Spleen (tissue), 11 donors: ENCODE measurements around the gene CEP72. TPM values are rescaled to one million over a fixed set of nuclear protein-coding genes. Genes with fewer than 3 reads are reported as not detected.
A peak's percentile ranks its signal among the peaks of the same experiment; 100 is the strongest.

Experiments
- DNase-seq: peaks from one replicate; pipeline ENCODE4 v3.0.0-alpha.2; 2020
- H3K27ac ChIP-seq, 8 donors: fragments of 200-600 bp; sonication (generic) in 7 of 8; 1 replicate in 4 of 8; 2 replicates in 4 of 8; pipeline versions ENCODE4 v1.5.0 to v1.8.0; 2016 to 2021; ENCODE audit warnings: inconsistent platforms in 4 of 8, mild to moderate bottlenecking in 4 of 8, moderate library complexity in 1 of 8
- H3K27me3 ChIP-seq, 7 donors: fragments of 200-600 bp; sonication (generic) in 6 of 7; replicated peaks in 1 of 7; 1 replicate in 4 of 7; 2 replicates in 3 of 7; pipeline versions ENCODE4 v1.5.0 to v1.8.0; 2016 to 2021; ENCODE audit warnings: inconsistent platforms in 3 of 7, mild to moderate bottlenecking in 1 of 7
- H3K36me3 ChIP-seq, 6 donors: fragments of 200-600 bp; sonication (generic) in 5 of 6; 1 replicate in 4 of 6; 2 replicates in 2 of 6; pipeline versions ENCODE4 v1.5.0 to v1.8.0; 2016 to 2021; ENCODE audit warnings: inconsistent platforms in 2 of 6
- H3K4me1 ChIP-seq, 6 donors: fragments of 200-600 bp; sonication (generic) in 5 of 6; 1 replicate in 3 of 6; 2 replicates in 3 of 6; pipeline versions ENCODE4 v1.5.0 to v1.8.0; 2016 to 2021; ENCODE audit warnings: inconsistent platforms in 3 of 6
- H3K4me3 ChIP-seq, 8 donors: fragments of 200-600 bp; sonication (generic) in 7 of 8; 1 replicate in 4 of 8; 2 replicates in 4 of 8; pipeline versions ENCODE4 v1.5.0 to v1.8.0; 2016 to 2021; ENCODE audit warnings: inconsistent platforms in 4 of 8, mild to moderate bottlenecking in 4 of 8, moderate library complexity in 2 of 8
- H3K9me3 ChIP-seq, 8 donors: fragments of 200-600 bp; sonication (generic) in 7 of 8; 1 replicate in 4 of 8; 2 replicates in 4 of 8; pipeline versions ENCODE4 v1.5.0 to v1.8.0; 2016 to 2021; ENCODE audit warnings: inconsistent platforms in 4 of 8
- POLR2A ChIP-seq, 3 donors: fragments of 450-650 bp; IDR thresholded peaks; one replicate each; pipeline ENCODE4 v1.5.1; 2017; ENCODE audit warnings: antibody characterized with exemption in 3 of 3, mild to moderate bottlenecking in 1 of 3
- POLR2AphosphoS5 ChIP-seq, 3 donors: sonication (generic); formaldehyde crosslinking; IDR thresholded peaks; one replicate each; pipeline ENCODE4 v1.5.1; 2017; ENCODE audit warnings: antibody characterized with exemption in 3 of 3
- whole genome bisulfite sequencing, 5 donors: extraction: QIAGEN DNeasy Blood & Tissue Kit in 3 of 5; methylation state at CpG; one replicate each; pipeline versions ENCODE4 v1.1.5 to v1.1.7; 2013 to 2018; 5-methylcytosine and 5-hydroxymethylcytosine counted together
- intact Hi-C: fragments of 100-400 bp; cut with DNase I; formaldehyde crosslinking; loops from one replicate; pipeline ENCODE4 v1.15.0; 2023; ENCODE audit warnings: low total_unique reads
- polyA plus RNA-seq, 3 donors: library from polyadenylated mRNA; stranded (reverse); fragments of 200-250 nt; gene quantifications; one replicate each; pipeline ENCODE4 v1.2.1, GENCODE V29; 2013
- total RNA-seq, 7 donors: library from RNA; depleted of rRNA in 3 of 7; stranded (reverse); fragments of >200 nt in 3 of 7; fragmentation: NEBNext Ultra II Directional in 4 of 7; extraction: Animal tissue kit (Norgen Biotek cat#: 25700) in 4 of 7; gene quantifications; one replicate each; pipeline versions ENCODE4 v1.1.0 to v1.2.1, GENCODE V29; 2016 to 2021
- TF ChIP-seq, protein P1 (sequence below), 11 experiments: fragments of 200-600 bp in 7 of 11; fragments of 450-650 bp in 4 of 11; sonication (generic) in 4 of 11; IDR thresholded peaks in 8 of 11; conservative IDR thresholded peaks in 3 of 11; 1 replicate in 7 of 11; 2 replicates in 4 of 11; pipeline versions ENCODE4 v1.4.0 to v1.8.0; 2016 to 2021; ENCODE audit warnings: antibody characterized with exemption in 11 of 11, inconsistent platforms in 4 of 11, mild to moderate bottlenecking in 1 of 11
- donor health status: healthy with polysubstance abuse.
- donor health status: DM: no; HTN: no; CAD: no; lungs with moderate emphysema.
- donor health status: DM: no; HTN: no; CAD: no.
- donor health status: Bipolar disorder and iron deficiency.
- donor health status: healthy.
- donor health status: DM: no; HTN: no; CAD: no.
- donor health status: DM: yes; HTN: yes; CAD: no.

CEP72 gene
- total and polyA plus RNA-seq, 10 donors = 2.1 to 13.1 (median 9.0) TPM

DNA sequence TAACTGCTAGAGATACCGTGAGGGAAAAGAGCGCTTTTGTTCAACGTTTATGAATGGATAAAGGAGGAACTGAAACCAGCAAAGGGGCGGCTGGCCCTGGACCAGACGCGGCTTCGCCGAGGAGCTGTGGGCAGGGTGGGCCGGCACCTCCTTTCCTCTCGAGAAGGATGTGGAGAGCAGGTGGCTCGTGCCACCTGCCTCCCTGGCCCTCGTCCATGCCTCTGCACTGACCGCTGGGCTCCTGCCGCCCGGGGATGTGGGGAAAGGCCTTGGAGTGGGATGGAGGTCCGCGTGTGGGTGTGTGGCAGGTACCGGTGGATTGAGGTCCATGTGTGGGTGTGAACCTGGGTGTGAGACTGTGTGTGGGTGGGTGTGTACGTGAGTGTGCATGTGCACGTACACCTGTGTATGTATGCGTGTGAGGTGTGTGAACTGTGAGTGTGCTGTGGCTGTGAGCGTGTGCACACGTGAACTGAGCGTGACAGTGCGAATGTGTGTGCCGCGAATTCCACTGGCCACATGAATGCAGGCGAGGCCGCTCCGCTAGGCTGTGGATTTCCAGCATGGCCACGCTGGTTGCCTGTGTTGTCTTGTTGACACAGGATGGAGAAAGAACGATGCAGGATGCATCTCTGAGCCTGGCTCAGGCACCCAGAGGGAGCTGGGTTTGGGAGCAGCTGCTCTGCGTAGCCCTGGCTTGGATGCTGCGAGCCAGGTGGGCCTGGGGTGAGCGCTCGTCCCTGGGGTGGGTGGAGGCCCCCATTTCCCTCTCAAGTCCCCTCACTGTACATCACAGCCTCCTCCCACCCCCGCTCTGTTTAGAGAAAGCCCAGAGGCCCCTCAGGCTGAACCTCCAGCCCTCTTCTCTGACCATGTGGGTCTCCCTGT, 4.4 kb upstream of the CEP72 start:
- Histone ChIP-seq H3K36me3 (no peaks in the 10 kb centered on the region), H3K27me3 (peaks cover 0 to 57% (median 14%) of the 10 kb centered on the region in 7 donors), H3K4me1 (peaks cover 0 to 28% (median 13%) of the 10 kb centered on the region in 6 donors), H3K4me3 (no peak overlapping the region), H3K27ac (no peak overlapping the region), H3K9me3 (no peaks in the 10 kb centered on the region)
- 55 to 68% (median 63%) methylated on average over 37 of the region's 37 CpGs for WGBS, 5 donors
- DNase-seq = peak; percentile 86
- TF ChIP-seq POLR2A (IDR thresholded peaks at IDR 0.05) (no peak), POLR2AphosphoS5 (IDR thresholded peaks at IDR 0.05) (peak in 2 of 3 donors; percentile 22 to 43)
- TF ChIP-seq, protein P1, sequence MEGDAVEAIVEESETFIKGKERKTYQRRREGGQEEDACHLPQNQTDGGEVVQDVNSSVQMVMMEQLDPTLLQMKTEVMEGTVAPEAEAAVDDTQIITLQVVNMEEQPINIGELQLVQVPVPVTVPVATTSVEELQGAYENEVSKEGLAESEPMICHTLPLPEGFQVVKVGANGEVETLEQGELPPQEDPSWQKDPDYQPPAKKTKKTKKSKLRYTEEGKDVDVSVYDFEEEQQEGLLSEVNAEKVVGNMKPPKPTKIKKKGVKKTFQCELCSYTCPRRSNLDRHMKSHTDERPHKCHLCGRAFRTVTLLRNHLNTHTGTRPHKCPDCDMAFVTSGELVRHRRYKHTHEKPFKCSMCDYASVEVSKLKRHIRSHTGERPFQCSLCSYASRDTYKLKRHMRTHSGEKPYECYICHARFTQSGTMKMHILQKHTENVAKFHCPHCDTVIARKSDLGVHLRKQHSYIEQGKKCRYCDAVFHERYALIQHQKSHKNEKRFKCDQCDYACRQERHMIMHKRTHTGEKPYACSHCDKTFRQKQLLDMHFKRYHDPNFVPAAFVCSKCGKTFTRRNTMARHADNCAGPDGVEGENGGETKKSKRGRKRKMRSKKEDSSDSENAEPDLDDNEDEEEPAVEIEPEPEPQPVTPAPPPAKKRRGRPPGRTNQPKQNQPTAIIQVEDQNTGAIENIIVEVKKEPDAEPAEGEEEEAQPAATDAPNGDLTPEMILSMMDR (IDR thresholded peaks at IDR 0.05 in 8 of 11, conservative IDR thresholded peaks at IDR 0.05 in 3 of 11) = no peak
- intact Hi-C loops = no loop called here

DNA sequence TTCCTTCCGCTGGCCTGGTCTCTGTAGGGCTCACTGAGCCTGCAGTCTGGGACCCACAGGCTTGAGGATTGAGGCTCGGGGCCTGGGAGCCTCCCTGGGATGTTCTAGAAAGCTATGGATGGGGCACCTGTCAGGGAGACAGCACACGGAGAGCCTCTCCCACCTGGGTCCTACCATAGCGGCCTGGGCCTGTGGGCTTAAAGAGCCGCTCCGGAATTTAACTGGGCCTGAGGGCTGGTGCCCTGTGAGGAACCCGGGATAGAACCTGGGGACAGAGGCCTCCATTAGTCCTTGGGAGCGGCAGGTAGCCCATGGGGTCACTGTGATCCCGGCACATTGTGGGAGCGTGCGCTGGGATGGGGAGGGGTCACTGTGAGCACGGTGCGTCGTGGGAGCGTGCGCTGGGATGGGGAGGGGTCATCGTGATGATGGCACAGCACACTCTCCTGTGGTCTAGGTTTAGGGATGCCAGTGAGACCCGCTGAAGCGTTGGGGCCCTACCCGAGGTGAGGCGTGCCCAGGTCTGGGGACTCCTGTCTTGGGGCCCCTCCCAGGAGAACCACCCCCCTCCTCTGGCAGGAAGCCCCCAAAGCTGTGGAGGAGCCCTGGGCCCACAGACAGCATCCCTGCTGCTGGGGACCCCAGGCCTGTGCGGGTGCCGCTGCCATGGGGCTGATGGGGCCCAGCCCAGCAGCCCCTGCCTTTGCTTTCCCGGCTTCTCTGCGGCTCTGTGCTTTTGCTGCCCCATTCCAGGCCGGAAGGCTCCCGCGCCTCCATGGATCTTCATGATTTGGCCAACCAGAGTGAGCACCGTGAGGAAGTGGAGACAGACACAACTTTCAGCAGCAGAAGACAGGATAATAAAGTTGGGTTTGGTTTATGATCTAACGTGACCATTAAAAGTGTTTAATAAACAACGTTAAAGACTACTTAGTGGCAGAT, 3.4 kb upstream of the CEP72 start:
- TF ChIP-seq, protein P1 (IDR thresholded peaks at IDR 0.05 in 8 of 11, conservative IDR thresholded peaks at IDR 0.05 in 3 of 11) = no peak
- no peak for TF ChIP-seq POLR2A (IDR thresholded peaks at IDR 0.05)
- no peak for TF ChIP-seq POLR2AphosphoS5 (IDR thresholded peaks at IDR 0.05)
- no peaks in the 10 kb centered on the region for H3K9me3 ChIP-seq
- H3K27ac ChIP-seq = no peak overlapping the region
- intact Hi-C loops = no loop called here
- H3K27me3 ChIP-seq = peaks cover 0 to 48% (median 14%) of the 10 kb centered on the region in 7 donors
- DNase-seq = peak; percentile 69
- H3K4me3 ChIP-seq = no peak overlapping the region
- H3K36me3 ChIP-seq = no peaks in the 10 kb centered on the region
- WGBS, 5 donors = 77 to 94% (median 88%) methylated on average over 17 to 31 of the region's 31 CpGs
- H3K4me1 ChIP-seq = peaks cover 0 to 37% (median 22%) of the 10 kb centered on the region in 6 donors

DNA sequence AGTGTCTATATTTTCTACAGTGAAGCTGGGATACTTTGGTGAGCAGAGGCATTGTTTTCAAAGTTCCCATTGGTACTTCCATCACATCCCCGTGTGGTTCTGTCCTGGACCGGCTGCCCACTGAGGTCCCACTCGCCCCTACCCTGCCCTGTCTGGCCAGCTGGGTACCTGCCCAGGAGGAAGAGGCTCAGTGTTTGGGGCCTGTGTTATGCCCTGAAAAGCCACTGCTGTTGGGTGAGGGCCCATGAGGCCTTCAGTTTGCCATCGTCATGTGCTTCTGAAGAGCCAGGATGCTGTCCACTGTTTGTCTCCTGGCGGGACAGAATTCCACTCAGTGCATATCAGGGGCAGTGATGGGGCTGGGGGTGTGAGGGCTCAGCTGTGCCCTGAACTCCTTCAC, 2.6 kb upstream of the CEP72 start:
- 81 to 97% (median 87%) methylated on average over 5 of the region's 5 CpGs for WGBS, 5 donors
- peak; percentile 71 for DNase-seq
- H3K4me1 ChIP-seq = peaks cover 0 to 45% (median 25%) of the 10 kb centered on the region in 6 donors
- H3K4me3 ChIP-seq = no peak overlapping the region
- no peaks in the 10 kb centered on the region for H3K9me3 ChIP-seq
- no peak overlapping the region for H3K27ac ChIP-seq
- peaks cover 0 to 40% (median 11%) of the 10 kb centered on the region in 7 donors for H3K27me3 ChIP-seq
- H3K36me3 ChIP-seq = no peaks in the 10 kb centered on the region
- no peak for TF ChIP-seq POLR2A (IDR thresholded peaks at IDR 0.05)
- TF ChIP-seq, protein P1 (IDR thresholded peaks at IDR 0.05 in 8 of 11, conservative IDR thresholded peaks at IDR 0.05 in 3 of 11) = no peak
- no peak for TF ChIP-seq POLR2AphosphoS5 (IDR thresholded peaks at IDR 0.05)
- intact Hi-C loops = no loop called here
